ENCODE data around the gene HNF1B. TPM values are rescaled to one million over a fixed set of nuclear protein-coding genes. Genes with fewer than 3 reads are reported as not detected.

Gene HNF1B
- total and polyA plus RNA-seq, 10 of the 15 experiments (the other 5 are each of a cell fraction or from before 2014, with no cell fraction given) = 0.51 to 12.7 (median 1.9) TPM

DNA sequence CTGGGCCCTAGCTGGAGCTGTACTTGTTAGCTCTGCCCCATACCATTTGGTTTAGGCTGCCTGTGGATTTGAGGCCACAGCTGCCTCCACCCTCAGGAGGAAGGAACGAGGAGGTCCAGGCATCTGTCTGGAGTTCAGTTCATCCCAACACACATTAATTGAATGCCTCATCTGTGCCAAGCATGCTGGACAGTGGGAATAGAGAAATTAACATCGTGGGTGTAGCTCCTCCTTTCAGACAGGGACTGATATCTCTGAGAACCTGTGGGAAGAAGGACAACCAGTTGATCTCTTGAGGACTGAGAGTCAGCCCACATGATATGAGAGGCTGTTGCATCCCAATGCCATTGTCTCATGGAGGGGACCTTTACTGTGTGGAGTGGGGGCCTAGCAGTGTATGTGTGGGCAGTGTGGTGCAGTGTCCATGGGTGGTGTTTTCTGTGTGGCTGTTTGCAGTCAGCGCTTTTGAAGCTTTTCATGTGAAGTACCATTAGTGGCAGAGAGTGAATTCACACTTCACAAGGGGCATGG lies 72.2 kb downstream of the HNF1B start:
- H3K9me3 ChIP-seq (replicated peaks; ENCODE audit: control insufficient read depth, insufficient read depth, low read length) = no peaks in the 10 kb centered on the region
- no peaks in the 10 kb centered on the region for H3K36me3 ChIP-seq (ENCODE audit: control insufficient read depth in 2 of 2, insufficient read depth in 2 of 2, low read length in 1 of 2)
- FAIRE-seq = no peak
- no peak for ATAC-seq
- intact Hi-C loops (cut with micrococcal nuclease; ENCODE audit: unreplicated experiment) (no loop called here), in situ Hi-C loops (cut with MboI) (no loop called here)
- H3K27me3 ChIP-seq (replicated peaks in 1 of 2; ENCODE audit: control insufficient read depth in 2 of 2, insufficient read depth in 2 of 2, low read length in 1 of 2) = no peaks in the 10 kb centered on the region; a peak in 1 of 4 replicates
- POLR2A ChIA-PET = no interaction called here
- RAD21 ChIA-PET (ENCODE audit: unreplicated experiment) = no interaction called here
- no TSS peak for BruUV-seq (replicated peaks)
- 27% methylated on average over 3 of the region's 3 CpGs for WGBS (ENCODE audit: insufficient coverage, insufficient replicate concordance, low lambda C conversion rate, missing lambda C conversion rate)
- no peak overlapping the region for H2AFZ ChIP-seq (ENCODE audit: control insufficient read depth, low read depth, low read length)
- no peaks in the 10 kb centered on the region for H3K4me1 ChIP-seq (ENCODE audit: control insufficient read depth, insufficient read depth, low read length)
- no peak overlapping the region for H3K4me3 ChIP-seq
- SMC1A ChIA-PET (ENCODE audit: uncharacterized antibody, unreplicated experiment) = no interaction called here
- no peaks in the 10 kb centered on the region for H3K79me2 ChIP-seq (ENCODE audit: control insufficient read depth, insufficient read depth, low read length)
- no peak for DNase-seq (ENCODE audit: low read depth, low spot score)
- no peaks in the 10 kb centered on the region for H4K20me1 ChIP-seq (ENCODE audit: control insufficient read depth, insufficient read depth)
- H3K4me2 ChIP-seq (ENCODE audit: control insufficient read depth, insufficient read depth) = no peak overlapping the region
- TF ChIP-seq NRF1 (conservative IDR thresholded peaks at IDR 0.05; ENCODE audit: low read depth, low read length) (no peak), ELK1 (IDR thresholded peaks at IDR 0.05; ENCODE audit: low read depth, low read length) (no peak), CHD2 (IDR thresholded peaks at IDR 0.05; ENCODE audit: borderline replicate concordance, low read depth, low read length) (no peak), SRF (IDR thresholded peaks at IDR 0.05; ENCODE audit: low read depth in 2 of 2, low read length in 2 of 2) (no peak), MAX (IDR thresholded peaks at IDR 0.05; ENCODE audit: low read depth, low read length) (no peak)
- TF ChIP-seq, protein P1, sequence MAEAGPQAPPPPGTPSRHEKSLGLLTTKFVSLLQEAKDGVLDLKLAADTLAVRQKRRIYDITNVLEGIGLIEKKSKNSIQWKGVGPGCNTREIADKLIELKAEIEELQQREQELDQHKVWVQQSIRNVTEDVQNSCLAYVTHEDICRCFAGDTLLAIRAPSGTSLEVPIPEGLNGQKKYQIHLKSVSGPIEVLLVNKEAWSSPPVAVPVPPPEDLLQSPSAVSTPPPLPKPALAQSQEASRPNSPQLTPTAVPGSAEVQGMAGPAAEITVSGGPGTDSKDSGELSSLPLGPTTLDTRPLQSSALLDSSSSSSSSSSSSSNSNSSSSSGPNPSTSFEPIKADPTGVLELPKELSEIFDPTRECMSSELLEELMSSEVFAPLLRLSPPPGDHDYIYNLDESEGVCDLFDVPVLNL (IDR thresholded peaks at IDR 0.05; ENCODE audit: low read depth, low read length) = no peak
- CTCF ChIA-PET = interaction anchor here (0.9 to 1.4 kb wide), 2 partner anchors 44 to 119 kb away, joined by 4 to 5 read pairs; no protein-coding TSS in a partner anchor
- no peak overlapping the region for H3K9ac ChIP-seq (ENCODE audit: control insufficient read depth, insufficient read depth, low read length)
- H3K27ac ChIP-seq (ENCODE audit: control insufficient read depth, insufficient read depth) = no peak overlapping the region
